DND-41 (cell line): Measurements from ENCODE around the gene CELF5.

ENCODE experiments used
- ATAC-seq: fragments of 200-7000 bp; cut with Tn5 transposase; 3 replicates; pipeline ENCODE4 v1.9.1; 2021; ENCODE audit warnings: low read depth; ENCODE audit not compliant: insufficient read depth
- DNase-seq: peaks from one replicate; pipeline ENCODE4 v3.0.0-alpha.2; 2020
- H2AFZ ChIP-seq: 2 replicates; pipeline ENCODE4 v1.6.0; 2012; ENCODE audit warnings: low read depth, low read length
- H3K27ac ChIP-seq: 2 replicates; pipeline ENCODE4 v1.5.1; 2012; ENCODE audit warnings: low read length, inconsistent platforms
- H3K27me3 ChIP-seq: fragments of 200-600 bp; sonication (generic); 2 replicates; pipeline ENCODE4 v1.6.0; 2012; ENCODE audit warnings: low read length, mild to moderate bottlenecking, inconsistent platforms; ENCODE audit not compliant: insufficient read depth, poor library complexity
- H3K36me3 ChIP-seq: 2 replicates; pipeline ENCODE4 v1.5.1; 2012; ENCODE audit warnings: low read length, inconsistent platforms; ENCODE audit not compliant: insufficient read depth
- H3K4me1 ChIP-seq: 2 replicates; pipeline ENCODE4 v1.5.1; 2012; ENCODE audit warnings: mild to moderate bottlenecking, low read length; ENCODE audit not compliant: insufficient read depth
- H3K4me2 ChIP-seq: 2 replicates; pipeline ENCODE4 v1.6.0; 2012; ENCODE audit warnings: mild to moderate bottlenecking, moderate library complexity, low read length, inconsistent platforms; ENCODE audit not compliant: insufficient read depth
- H3K4me3 ChIP-seq, 2 experiments: fragments of 200-600 bp in 1 of 2; shearing (Covaris generic) in 1 of 2; 2 replicates each; pipeline ENCODE4 v1.5.1; 2012 to 2016; ENCODE audit warnings: inconsistent platforms in 2 of 2, low read length in 2 of 2, mild to moderate bottlenecking in 2 of 2, low read depth in 1 of 2, moderate library complexity in 1 of 2
- H3K79me2 ChIP-seq: 2 replicates; pipeline ENCODE4 v1.6.0; 2012; ENCODE audit warnings: low read length, inconsistent platforms; ENCODE audit not compliant: insufficient read depth
- H3K9ac ChIP-seq: 2 replicates; pipeline ENCODE4 v1.6.0; 2012; ENCODE audit warnings: low read depth, mild to moderate bottlenecking, inconsistent platforms, low read length, moderate library complexity
- H3K9me3 ChIP-seq: 2 replicates; pipeline ENCODE4 v1.5.1; 2012; ENCODE audit warnings: low read length, moderate library complexity, mild to moderate bottlenecking, inconsistent platforms; ENCODE audit not compliant: insufficient read depth, severe bottlenecking
- H4K20me1 ChIP-seq: 2 replicates; pipeline ENCODE4 v1.6.0; 2012; ENCODE audit warnings: low read length; ENCODE audit not compliant: insufficient read depth
- CTCF ChIP-seq: IDR thresholded peaks from 2 replicates; pipeline ENCODE4 v1.5.1; 2012; ENCODE audit warnings: borderline replicate concordance, low read length, moderate library complexity, mild to moderate bottlenecking; ENCODE audit not compliant: poor library complexity, severe bottlenecking; ENCODE audit errors: extremely low read depth
- EZH2 ChIP-seq: IDR thresholded peaks from 3 replicates; pipeline ENCODE4 v1.6.1; 2012; ENCODE audit warnings: borderline replicate concordance, low read depth, mild to moderate bottlenecking, moderate library complexity, low read length, inconsistent platforms; ENCODE audit not compliant: severe bottlenecking

Gene CELF5

GRCh38 chr19:3222709-3223108 is 1.8 kb upstream of the CELF5 start:
- no peak for DNase-seq
- Histone ChIP-seq H4K20me1 (peaks cover 9% of the 10 kb centered on the region), H3K4me3 (no peak overlapping the region), H3K4me1 (peaks cover 20% of the 10 kb centered on the region), H3K36me3 (no peaks in the 10 kb centered on the region), H3K79me2 (no peaks in the 10 kb centered on the region), H3K27me3 (no peaks in the 10 kb centered on the region), H3K4me2 (no peak overlapping the region), H3K9ac (no peak overlapping the region), H2AFZ (no peak overlapping the region), H3K27ac (no peak overlapping the region), H3K9me3 (no peaks in the 10 kb centered on the region)
- TF ChIP-seq EZH2 (no peak), CTCF (no peak)
- no peak for ATAC-seq

- Histone ChIP-seq H3K4me1 (peaks cover 25% of the 10 kb centered on the region), H3K79me2 (no peaks in the 10 kb centered on the region), H3K36me3 (no peaks in the 10 kb centered on the region), H3K27me3 (no peaks in the 10 kb centered on the region), H2AFZ (no peak overlapping the region), H3K4me2 (peak overlapping the region; percentile 91; the same call in 1 of the 2 replicates), H3K9ac (no peak overlapping the region), H4K20me1 (peaks cover 10% of the 10 kb centered on the region), H3K4me3 (peak overlapping the region in 1 of 2 experiments; percentile 25; a peak in 1 of 4 replicates), H3K27ac (no peak overlapping the region), H3K9me3 (no peaks in the 10 kb centered on the region)
- DNase-seq (no peak), ATAC-seq (no peak)
- TF ChIP-seq CTCF: no peak
- TF ChIP-seq EZH2: no peak
Measured at GRCh38 chr19:3225169-3225485, 666 bp downstream of the CELF5 start.

GRCh38 chr19:3225677-3226093 is 1.2 kb downstream of the CELF5 start:
- H3K4me1 ChIP-seq: peaks cover 25% of the 10 kb centered on the region
- H4K20me1 ChIP-seq: peaks cover 10% of the 10 kb centered on the region
- DNase-seq (peak; percentile 17), ATAC-seq (no peak)
- H3K36me3 ChIP-seq: no peaks in the 10 kb centered on the region
- 0 out of 4 replicates have a peak overlapping the region, but pooled peaks of 1 of the 2 experiments have one; percentile 25 for H3K4me3 ChIP-seq
- H2AFZ ChIP-seq: no peak overlapping the region
- no peaks in the 10 kb centered on the region for H3K9me3 ChIP-seq
- H3K9ac ChIP-seq: no peak overlapping the region
- H3K4me2 ChIP-seq: peak overlapping the region; percentile 91
- TF ChIP-seq EZH2 (no peak), CTCF (no peak)
- no peaks in the 10 kb centered on the region for H3K27me3 ChIP-seq
- H3K27ac ChIP-seq: no peak overlapping the region
- no peaks in the 10 kb centered on the region for H3K79me2 ChIP-seq

- DNase-seq (no peak), ATAC-seq (no peak)
- Histone ChIP-seq H3K27me3 (no peaks in the 10 kb centered on the region), H4K20me1 (peaks cover 10% of the 10 kb centered on the region), H3K36me3 (no peaks in the 10 kb centered on the region), H3K4me3 (no peak overlapping the region), H3K27ac (no peak overlapping the region), H3K9ac (no peak overlapping the region), H3K79me2 (no peaks in the 10 kb centered on the region), H3K4me2 (no peak overlapping the region), H3K9me3 (no peaks in the 10 kb centered on the region), H3K4me1 (peaks cover 25% of the 10 kb centered on the region), H2AFZ (no peak overlapping the region)
- no peak for TF ChIP-seq EZH2
- no peak for TF ChIP-seq CTCF
Measured at GRCh38 chr19:3227054-3227626, 2.7 kb downstream of the CELF5 start.
